SK-N-SH (cell line): ENCODE results near the gene IDH1.

Experiments used
- EZH2phosphoT487 ChIP-seq: fragments of 200-600 bp; sonication (generic); IDR thresholded peaks from 2 replicates; pipeline ENCODE4 v1.6.1; 2017; ENCODE audit warnings: low read depth, mixed run types, mild to moderate bottlenecking, antibody characterized with exemption, moderate library complexity, borderline replicate concordance
- MXI1 ChIP-seq: IDR thresholded peaks from 2 replicates; pipeline ENCODE4 v1.6.1; 2012; ENCODE audit warnings: mild to moderate bottlenecking, low read depth, low read length, improper control_type of control experiment
- RAD21 ChIP-seq: IDR thresholded peaks from 2 replicates; pipeline ENCODE4 v1.6.1; 2012; ENCODE audit warnings: mild to moderate bottlenecking, low read length
- RCOR1 ChIP-seq: fragments of 150-350 bp; IDR thresholded peaks from 2 replicates; pipeline ENCODE4 v1.6.1; 2017; ENCODE audit warnings: antibody characterized with exemption, low read length
- TAF1 ChIP-seq: IDR thresholded peaks from 2 replicates; pipeline ENCODE4 v1.6.1; 2012; ENCODE audit warnings: low read depth, mild to moderate bottlenecking, low read length, moderate library complexity, borderline replicate concordance
- TF ChIP-seq, protein P1 (sequence below): fragments of 200-600 bp; sonication (generic); IDR thresholded peaks from 2 replicates; pipeline ENCODE4 v1.6.1; 2017; ENCODE audit warnings: antibody characterized with exemption, mild to moderate bottlenecking, moderate library complexity
- TF ChIP-seq, protein P2 (sequence below): fragments of 150-350 bp; IDR thresholded peaks from 2 replicates; pipeline ENCODE4 v1.6.1; 2016; ENCODE audit warnings: mild to moderate bottlenecking, low read depth, low read length

DNA sequence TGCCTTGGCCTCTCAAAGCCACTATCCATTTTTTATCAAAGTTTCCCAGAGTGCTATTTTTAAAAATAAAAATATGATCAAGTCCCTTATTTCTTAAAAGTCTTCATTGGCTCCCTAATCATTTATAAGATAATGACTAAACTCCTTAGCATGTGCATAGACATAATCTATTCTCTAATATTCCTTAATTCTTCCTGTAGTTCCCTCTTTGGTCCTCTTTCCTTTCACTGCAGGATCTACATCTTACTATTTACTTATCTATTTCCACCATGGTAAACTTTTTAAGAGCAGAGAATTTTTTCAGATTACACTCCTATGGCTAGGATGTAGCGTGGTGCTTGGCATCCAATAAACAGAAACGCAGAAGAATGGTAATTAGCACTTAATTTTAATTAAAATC lies 19.0 kb downstream of the IDH1 start:
- TF ChIP-seq MXI1 (no peak), TAF1 (no peak), RAD21 (no peak), RCOR1 (no peak), EZH2phosphoT487 (no peak)
- TF ChIP-seq, protein P1, sequence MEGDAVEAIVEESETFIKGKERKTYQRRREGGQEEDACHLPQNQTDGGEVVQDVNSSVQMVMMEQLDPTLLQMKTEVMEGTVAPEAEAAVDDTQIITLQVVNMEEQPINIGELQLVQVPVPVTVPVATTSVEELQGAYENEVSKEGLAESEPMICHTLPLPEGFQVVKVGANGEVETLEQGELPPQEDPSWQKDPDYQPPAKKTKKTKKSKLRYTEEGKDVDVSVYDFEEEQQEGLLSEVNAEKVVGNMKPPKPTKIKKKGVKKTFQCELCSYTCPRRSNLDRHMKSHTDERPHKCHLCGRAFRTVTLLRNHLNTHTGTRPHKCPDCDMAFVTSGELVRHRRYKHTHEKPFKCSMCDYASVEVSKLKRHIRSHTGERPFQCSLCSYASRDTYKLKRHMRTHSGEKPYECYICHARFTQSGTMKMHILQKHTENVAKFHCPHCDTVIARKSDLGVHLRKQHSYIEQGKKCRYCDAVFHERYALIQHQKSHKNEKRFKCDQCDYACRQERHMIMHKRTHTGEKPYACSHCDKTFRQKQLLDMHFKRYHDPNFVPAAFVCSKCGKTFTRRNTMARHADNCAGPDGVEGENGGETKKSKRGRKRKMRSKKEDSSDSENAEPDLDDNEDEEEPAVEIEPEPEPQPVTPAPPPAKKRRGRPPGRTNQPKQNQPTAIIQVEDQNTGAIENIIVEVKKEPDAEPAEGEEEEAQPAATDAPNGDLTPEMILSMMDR, result no peak
- TF ChIP-seq, protein P2, sequence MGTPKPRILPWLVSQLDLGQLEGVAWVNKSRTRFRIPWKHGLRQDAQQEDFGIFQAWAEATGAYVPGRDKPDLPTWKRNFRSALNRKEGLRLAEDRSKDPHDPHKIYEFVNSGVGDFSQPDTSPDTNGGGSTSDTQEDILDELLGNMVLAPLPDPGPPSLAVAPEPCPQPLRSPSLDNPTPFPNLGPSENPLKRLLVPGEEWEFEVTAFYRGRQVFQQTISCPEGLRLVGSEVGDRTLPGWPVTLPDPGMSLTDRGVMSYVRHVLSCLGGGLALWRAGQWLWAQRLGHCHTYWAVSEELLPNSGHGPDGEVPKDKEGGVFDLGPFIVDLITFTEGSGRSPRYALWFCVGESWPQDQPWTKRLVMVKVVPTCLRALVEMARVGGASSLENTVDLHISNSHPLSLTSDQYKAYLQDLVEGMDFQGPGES, result no peak
